H9 (cell line): ENCODE data around the gene ETFDH. TPM values are rescaled to one million over a fixed set of nuclear protein-coding genes. Genes with fewer than 3 reads are reported as not detected.

Experiments
- DNase-seq: peaks from one replicate; pipeline ENCODE4 v3.0.0-alpha.2; 2017
- H2AFZ ChIP-seq: one replicate; pipeline ENCODE4 v1.6.1; 2013; ENCODE audit warnings: mild to moderate bottlenecking, low read length, control low read depth, moderate library complexity
- H2AK5ac ChIP-seq: 2 replicates; pipeline ENCODE4 v1.6.1; 2013; ENCODE audit warnings: low read length, control low read depth, mixed read lengths; ENCODE audit not compliant: insufficient read length
- H2BK120ac ChIP-seq: one replicate; pipeline ENCODE4 v1.6.1; 2013; ENCODE audit warnings: low read depth, mild to moderate bottlenecking, low read length, control low read depth, inconsistent platforms; ENCODE audit not compliant: poor library complexity, severe bottlenecking
- H2BK12ac ChIP-seq: 2 replicates; pipeline ENCODE4 v1.6.1; 2013; ENCODE audit warnings: low read length, control low read depth, mixed read lengths, low read depth; ENCODE audit not compliant: insufficient read length
- H2BK15ac ChIP-seq: 2 replicates; pipeline ENCODE4 v1.6.1; 2013; ENCODE audit warnings: low read depth, low read length, control low read depth
- H2BK20ac ChIP-seq: one replicate; pipeline ENCODE4 v1.6.1; 2013; ENCODE audit warnings: low read depth, mild to moderate bottlenecking, low read length, control low read depth, inconsistent platforms; ENCODE audit not compliant: poor library complexity, severe bottlenecking
- H2BK5ac ChIP-seq: 2 replicates; pipeline ENCODE4 v1.6.1; 2013; ENCODE audit warnings: low read length, control low read depth, mixed read lengths; ENCODE audit not compliant: insufficient read length
- H3K14ac ChIP-seq: 2 replicates; pipeline ENCODE4 v1.6.1; 2013; ENCODE audit warnings: low read length, control low read depth; ENCODE audit not compliant: insufficient read depth
- H3K18ac ChIP-seq: 2 replicates; pipeline ENCODE4 v1.6.1; 2013; ENCODE audit warnings: low read depth, mild to moderate bottlenecking, mixed read lengths, low read length, control low read depth; ENCODE audit not compliant: insufficient read length
- H3K23ac ChIP-seq: 2 replicates; pipeline ENCODE4 v1.6.1; 2013; ENCODE audit warnings: low read length, control low read depth, mixed read lengths, low read depth; ENCODE audit not compliant: insufficient read length
- H3K23me2 ChIP-seq: 2 replicates; pipeline ENCODE4 v1.6.1; 2013; ENCODE audit warnings: low read depth, mild to moderate bottlenecking, mixed read lengths, low read length, control low read depth; ENCODE audit not compliant: insufficient read length, poor library complexity, severe bottlenecking
- H3K27ac ChIP-seq: 2 replicates; pipeline ENCODE4 v1.5.1; 2013; ENCODE audit warnings: low read length, control low read depth, mixed read lengths, low read depth; ENCODE audit not compliant: insufficient read length
- H3K27me3 ChIP-seq: 2 replicates; pipeline ENCODE4 v1.6.1; 2013; ENCODE audit warnings: low read length, control low read depth, inconsistent platforms; ENCODE audit not compliant: insufficient read depth
- H3K4ac ChIP-seq: 2 replicates; pipeline ENCODE4 v1.6.1; 2013; ENCODE audit warnings: low read depth, mild to moderate bottlenecking, control low read depth, inconsistent platforms, low read length, moderate library complexity
- H3K4me1 ChIP-seq: 2 replicates; pipeline ENCODE4 v1.6.1; 2013; ENCODE audit warnings: low read length, control low read depth, inconsistent platforms; ENCODE audit not compliant: insufficient read depth
- H3K4me2 ChIP-seq: 2 replicates; pipeline ENCODE4 v1.6.1; 2013; ENCODE audit warnings: low read length, control low read depth, mixed read lengths; ENCODE audit not compliant: insufficient read length, insufficient read depth
- H3K56ac ChIP-seq: 2 replicates; pipeline ENCODE4 v1.6.1; 2013; ENCODE audit warnings: low read depth, mild to moderate bottlenecking, mixed read lengths, low read length, control low read depth; ENCODE audit not compliant: insufficient read length
- H3K79me1 ChIP-seq: 2 replicates; pipeline ENCODE4 v1.6.1; 2013; ENCODE audit warnings: low read depth, mild to moderate bottlenecking, moderate library complexity, low read length, control low read depth, inconsistent platforms; ENCODE audit not compliant: insufficient read depth, poor library complexity, severe bottlenecking
- H3K79me2 ChIP-seq: 2 replicates; pipeline ENCODE4 v1.6.1; 2013; ENCODE audit warnings: low read length, control low read depth, inconsistent platforms; ENCODE audit not compliant: insufficient read depth
- H3K9ac ChIP-seq: 2 replicates; pipeline ENCODE4 v1.6.1; 2013; ENCODE audit warnings: low read length, control low read depth, mixed read lengths; ENCODE audit not compliant: insufficient read length; ENCODE audit errors: extremely low read depth
- H3K9me3 ChIP-seq: one replicate; pipeline ENCODE4 v1.6.1; 2013; ENCODE audit warnings: low read depth, low read length, inconsistent platforms; ENCODE audit not compliant: control insufficient read depth
- H3T11ph ChIP-seq: one replicate; pipeline ENCODE4 v1.6.1; 2013; ENCODE audit warnings: mild to moderate bottlenecking, low read length, control low read depth, inconsistent platforms
- H4K20me1 ChIP-seq: one replicate; pipeline ENCODE4 v1.6.1; 2013; ENCODE audit not compliant: control insufficient read depth, insufficient read length, insufficient read depth
- H4K5ac ChIP-seq: 2 replicates; pipeline ENCODE4 v1.6.1; 2013; ENCODE audit warnings: low read depth, mild to moderate bottlenecking, mixed read lengths, low read length, control low read depth; ENCODE audit not compliant: insufficient read length
- H4K8ac ChIP-seq: replicated peaks from 2 replicates; pipeline ENCODE4 v1.6.1; 2013; ENCODE audit warnings: low read length, control low read depth, mixed read lengths, low read depth; ENCODE audit not compliant: insufficient read length
- H4K91ac ChIP-seq: 2 replicates; pipeline ENCODE4 v1.6.1; 2013; ENCODE audit warnings: low read depth, mild to moderate bottlenecking, moderate library complexity, mixed read lengths, low read length, control low read depth; ENCODE audit not compliant: insufficient read length
- H3K27ac Mint-ChIP-seq, 3 experiments: 2 replicates in 2 of 3; 3 replicates in 1 of 3; pipeline ENCODE4 v1.8.0; 2020 to 2021; ENCODE audit warnings: mixed read lengths in 3 of 3, mild to moderate bottlenecking in 1 of 3, moderate library complexity in 1 of 3
- H3K27me3 Mint-ChIP-seq: 2 replicates; pipeline ENCODE4 v1.8.0; 2021; ENCODE audit warnings: low read depth, mild to moderate bottlenecking, moderate library complexity, mixed read lengths
- H3K36me3 Mint-ChIP-seq, 3 experiments: 2 replicates in 2 of 3; 3 replicates in 1 of 3; pipeline ENCODE4 v1.8.0; 2020 to 2021; ENCODE audit warnings: low read depth in 3 of 3, mixed read lengths in 3 of 3; ENCODE audit not compliant: insufficient read depth in 1 of 3
- H3K4me1 Mint-ChIP-seq, 2 experiments: 2 replicates each; pipeline ENCODE4 v1.8.0; 2020; ENCODE audit warnings: mixed read lengths in 2 of 2
- H3K4me3 Mint-ChIP-seq, 2 experiments: 2 replicates in 1 of 2; 3 replicates in 1 of 2; pipeline ENCODE4 v1.8.0; 2020 to 2021; ENCODE audit warnings: mild to moderate bottlenecking in 2 of 2, mixed read lengths in 2 of 2, moderate library complexity in 1 of 2
- H3K9me3 Mint-ChIP-seq, 2 experiments: 2 replicates in 1 of 2; 3 replicates in 1 of 2; pipeline ENCODE4 v1.8.0; 2020; ENCODE audit warnings: mild to moderate bottlenecking in 2 of 2, mixed read lengths in 2 of 2, moderate library complexity in 1 of 2
- CTCF ChIP-seq: fragments of 200-600 bp; sonication (generic); conservative IDR thresholded peaks from 3 replicates; pipeline ENCODE4 v1.8.0; 2021; ENCODE audit warnings: antibody characterized with exemption, mild to moderate bottlenecking
- WGBS: extraction: QIAGEN DNeasy Blood & Tissue Kit; methylation state at CpG from one replicate; pipeline ENCODE4 v1.1.7; 2013; ENCODE audit warnings: missing lambda C conversion rate, low lambda C conversion rate, mixed read lengths; ENCODE audit not compliant: insufficient read length; ENCODE audit errors: extremely low coverage; 5-methylcytosine and 5-hydroxymethylcytosine counted together
- total RNA-seq: library from RNA; stranded (reverse); gene quantifications from 2 replicates; pipeline ENCODE4 v1.2.1, GENCODE V29; 2021

The ETFDH gene
- total RNA-seq, 1 experiment from 2014 or later: 12.8 TPM

- Histone ChIP-seq H3K27me3 (no peaks in the 10 kb centered on the region), H3K9ac (no peak overlapping the region), H2AFZ (no peak overlapping the region), H3K23ac (no peak overlapping the region), H3K79me2 (no peaks in the 10 kb centered on the region), H3K27ac (no peak overlapping the region), H4K8ac (no peak overlapping the region), H3K18ac (no peak overlapping the region), H2BK5ac (no peak overlapping the region), H3T11ph (no peak overlapping the region), H2BK20ac (no peak overlapping the region), H4K91ac (no peak overlapping the region), H3K14ac (no peak overlapping the region), H4K5ac (no peak overlapping the region), H2BK120ac (no peak overlapping the region), H3K4me2 (no peak overlapping the region), H2AK5ac (no peak overlapping the region), H3K4ac (no peak overlapping the region), H3K56ac (no peak overlapping the region), H3K79me1 (no peaks in the 10 kb centered on the region), H4K20me1 (no peaks in the 10 kb centered on the region), H3K9me3 (no peaks in the 10 kb centered on the region), H3K4me1 (no peaks in the 10 kb centered on the region), H3K23me2 (no peaks in the 10 kb centered on the region), H2BK15ac (no peak overlapping the region), H2BK12ac (no peak overlapping the region)
- no peak for DNase-seq
- Mint-ChIP-seq H3K4me3 (no peak overlapping the region), H3K4me1 (peaks cover 0 to 4% of the 10 kb centered on the region in 2 experiments; a peak in 3 of 4 replicates), H3K27ac (no peak overlapping the region), H3K36me3 (no peaks in the 10 kb centered on the region), H3K9me3 (no peaks in the 10 kb centered on the region), H3K27me3 (no peaks in the 10 kb centered on the region)
- WGBS: no CpG with 5 or more reads among the region's 2 CpGs
- no peak for TF ChIP-seq CTCF
These were observed 6.7 kb downstream of the ETFDH start for GRCh38 chr4:158678767-158679166.
